Left renal cortex interstitium (tissue), 4 donors: ENCODE measurements around the gene ZDHHC3. TPM values are rescaled to one million over a fixed set of nuclear protein-coding genes. Genes with fewer than 3 reads are reported as not detected.
"Not testable (repeated sequence)": the region's sequence is repeated elsewhere in the genome, so short reads cannot be mapped to it uniquely, and the experiment has no call there.

Experiments
- DNase-seq, 4 donors: peaks; one replicate each; pipeline ENCODE4 v3.0.0-alpha.2; 2013; ENCODE audit warnings: low read depth in 4 of 4, low spot score in 2 of 4, missing footprints in 1 of 4
- polyA plus RNA-seq, 4 donors: library from polyadenylated mRNA; unstranded; fragments of 120-200 nt; gene quantifications; one replicate each; pipeline ENCODE4 v1.2.1, GENCODE V29; 2013; ENCODE audit not compliant: insufficient read length in 4 of 4

Gene ZDHHC3
- polyA plus RNA-seq, 4 donors, result 80.2 to 102 (median 86.5) TPM

GRCh38 chr3:44999782-45000181 is 23.8 kb upstream of the ZDHHC3 start:
- DNase-seq, result no peak

GRCh38 chr3:44996556-44996969 is 20.6 kb upstream of the ZDHHC3 start:
- DNase-seq, result no peak

DNA sequence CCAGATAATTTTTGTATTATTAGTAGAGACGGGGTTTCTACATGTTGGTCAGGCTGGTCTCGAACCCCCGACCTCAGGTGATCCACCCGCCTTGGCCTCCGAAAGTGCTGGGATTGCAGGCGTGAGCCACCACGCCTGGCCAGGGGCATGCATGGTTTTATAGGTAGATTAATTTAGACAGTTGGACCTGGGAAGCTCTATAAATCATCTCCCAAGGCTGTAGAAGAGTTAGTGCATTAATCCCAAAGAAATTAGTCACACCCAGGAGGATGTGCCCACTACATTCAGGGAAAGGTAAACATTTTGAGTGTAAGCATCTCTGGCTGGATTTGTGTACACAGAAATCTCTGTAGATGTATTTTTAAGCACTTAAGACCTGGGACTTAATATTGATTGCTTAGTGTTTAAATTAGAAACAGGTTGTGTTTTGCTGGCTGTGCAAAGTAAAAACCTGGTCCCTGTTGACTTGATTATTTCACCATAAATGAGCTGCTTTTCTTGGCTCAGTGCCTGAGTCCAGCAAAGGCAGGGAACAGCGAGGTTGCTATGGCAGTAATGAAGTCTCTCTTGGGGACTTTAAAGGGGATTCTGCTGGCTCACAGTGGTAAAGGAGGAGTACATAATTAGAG is 19.3 kb upstream of the ZDHHC3 start:
- DNase-seq, result peak in 1 of 4 donors; percentile 75

DNA sequence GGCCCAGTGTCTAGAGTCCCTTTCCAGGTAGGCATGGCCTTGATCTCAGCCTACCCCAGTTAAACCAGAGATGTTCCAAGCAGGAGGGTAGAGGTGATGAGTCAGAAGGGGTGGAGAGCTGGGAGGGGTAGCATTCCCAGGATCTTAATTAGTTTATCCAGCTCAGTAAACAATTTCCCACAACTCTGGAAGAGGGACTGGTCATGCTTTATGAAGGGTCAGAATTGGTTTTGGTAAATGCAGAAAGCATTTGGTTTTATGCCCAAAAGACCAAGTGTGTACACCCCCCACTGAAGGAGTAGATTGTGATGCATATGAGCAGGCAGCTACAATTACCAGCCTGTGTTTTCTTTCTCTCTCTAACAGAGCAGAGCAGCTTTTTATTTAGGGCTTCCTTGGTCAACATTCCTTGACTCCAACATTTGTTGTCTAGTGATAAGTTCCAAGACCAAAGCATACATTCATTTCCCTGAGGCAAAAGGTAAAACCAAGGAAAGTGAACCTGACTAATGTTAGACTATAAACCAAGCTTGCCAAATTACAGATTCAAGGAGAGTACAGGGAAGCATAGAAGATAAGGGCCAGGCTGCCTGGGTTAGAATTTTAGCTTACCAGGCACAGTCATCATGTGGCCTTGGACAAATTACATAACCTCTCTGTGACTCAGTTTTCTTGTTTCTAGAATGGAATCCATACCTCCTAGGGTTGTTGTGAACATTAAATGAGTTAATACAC is 17.7 kb upstream of the ZDHHC3 start:
- no peak for DNase-seq

DNA sequence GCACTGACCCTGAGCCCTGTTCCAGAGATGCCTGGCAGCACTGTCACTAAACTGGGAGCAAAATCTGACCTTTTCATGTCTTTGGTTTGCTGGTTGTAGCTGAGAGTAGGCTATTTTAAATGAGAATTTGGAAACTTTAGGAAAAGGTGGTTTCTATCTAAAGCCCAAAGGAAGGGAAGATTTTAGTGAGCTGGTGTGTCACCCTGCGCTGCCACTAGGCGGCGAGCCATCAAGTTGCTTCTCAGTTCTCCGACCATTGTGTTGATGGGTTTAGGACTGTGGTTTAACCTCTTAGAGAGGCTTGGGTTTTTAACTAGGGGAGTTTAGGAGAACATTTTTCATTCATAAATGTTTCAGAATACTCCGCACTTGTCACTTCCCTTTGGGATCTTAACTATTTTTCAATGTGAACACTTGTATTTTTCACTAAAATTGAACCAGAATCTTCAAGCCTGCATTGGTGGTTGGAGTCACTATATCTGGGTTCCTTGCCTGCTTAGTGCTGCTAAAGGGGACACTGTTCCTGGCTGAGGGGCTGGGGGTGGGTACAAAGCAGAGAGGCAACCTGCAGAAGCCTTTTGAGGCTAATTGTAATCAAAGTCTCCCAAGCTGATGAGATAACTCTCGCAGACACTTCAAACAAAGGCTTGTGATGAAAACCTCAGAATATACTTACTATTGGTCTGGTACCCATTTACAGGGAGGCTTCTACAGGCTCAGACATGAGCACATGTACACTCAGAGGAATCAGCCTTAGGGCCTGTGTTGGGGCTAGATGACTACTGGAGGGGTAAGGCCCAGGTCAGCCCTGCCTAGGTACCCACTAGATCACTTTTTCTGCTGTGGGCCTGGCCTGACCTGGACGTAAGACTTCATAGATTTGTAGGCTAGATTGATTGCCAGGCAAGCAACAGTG is 16.8 kb upstream of the ZDHHC3 start:
- no peak for DNase-seq

GRCh38 chr3:44991326-44991725 is 15.4 kb upstream of the ZDHHC3 start:
- DNase-seq, result no peak

DNA sequence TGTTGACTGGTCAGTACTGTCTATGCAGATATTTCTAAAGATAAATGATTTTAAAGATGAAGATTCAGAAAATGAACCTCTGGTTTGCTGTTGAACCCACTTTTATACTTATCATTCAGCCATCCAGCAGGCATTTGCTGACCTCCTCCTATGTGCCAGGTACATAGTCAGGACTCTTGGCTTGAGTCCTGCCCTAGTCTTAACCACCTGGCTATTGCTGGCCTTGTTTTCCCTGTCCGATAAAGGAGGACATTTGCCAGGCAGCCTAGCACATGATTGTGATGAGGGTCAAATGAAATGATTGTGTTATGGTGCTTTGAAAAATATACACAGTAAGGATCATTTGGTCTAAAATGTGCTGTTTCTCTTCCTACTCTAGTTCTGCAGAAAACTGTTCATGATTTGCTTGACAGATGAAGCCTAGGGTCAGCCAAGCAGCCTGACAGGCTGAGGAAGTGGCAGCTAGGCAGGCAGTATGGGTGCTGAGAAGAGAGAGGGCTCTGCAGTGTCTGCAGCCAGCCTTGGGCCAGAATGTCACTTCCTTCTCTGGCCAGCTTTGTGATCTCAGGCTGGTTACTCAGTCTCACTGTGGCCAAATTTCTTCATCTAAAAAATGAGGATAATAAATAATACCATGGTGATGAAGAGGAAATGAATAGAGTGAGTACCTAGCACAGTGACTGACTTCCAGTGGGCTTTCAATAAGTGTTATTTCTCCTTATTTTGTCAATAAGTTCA is 13.8 kb upstream of the ZDHHC3 start:
- DNase-seq, result no peak

GRCh38 chr3:44989141-44989540 is 13.2 kb upstream of the ZDHHC3 start:
- no peak for DNase-seq

DNA sequence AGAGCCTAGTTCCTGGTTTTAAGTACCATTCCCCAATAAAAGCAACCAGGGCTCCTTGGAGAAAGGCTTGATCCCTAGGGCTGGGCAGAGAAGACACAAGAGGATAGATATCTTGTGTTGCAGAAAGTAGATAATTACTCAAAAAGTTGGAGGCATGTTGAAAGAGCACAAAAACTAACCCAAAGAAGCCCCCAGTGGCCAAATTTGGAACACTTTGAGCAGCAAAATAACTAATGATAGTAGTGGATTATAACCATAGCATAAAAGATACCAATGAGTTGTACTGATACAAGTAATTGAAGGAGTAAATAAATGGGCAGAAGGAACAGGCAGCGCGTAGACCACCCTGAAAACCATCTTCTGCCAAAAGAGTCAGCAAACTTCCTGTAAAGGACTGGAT is 12.1 kb upstream of the ZDHHC3 start:
- no peak for DNase-seq

- no peak for DNase-seq
Measured at GRCh38 chr3:44987332-44987731, 11.4 kb upstream of the ZDHHC3 start.

- DNase-seq, result not testable (repeated sequence)
Measured at GRCh38 chr3:44986330-44986729, 10.4 kb upstream of the ZDHHC3 start.

DNA sequence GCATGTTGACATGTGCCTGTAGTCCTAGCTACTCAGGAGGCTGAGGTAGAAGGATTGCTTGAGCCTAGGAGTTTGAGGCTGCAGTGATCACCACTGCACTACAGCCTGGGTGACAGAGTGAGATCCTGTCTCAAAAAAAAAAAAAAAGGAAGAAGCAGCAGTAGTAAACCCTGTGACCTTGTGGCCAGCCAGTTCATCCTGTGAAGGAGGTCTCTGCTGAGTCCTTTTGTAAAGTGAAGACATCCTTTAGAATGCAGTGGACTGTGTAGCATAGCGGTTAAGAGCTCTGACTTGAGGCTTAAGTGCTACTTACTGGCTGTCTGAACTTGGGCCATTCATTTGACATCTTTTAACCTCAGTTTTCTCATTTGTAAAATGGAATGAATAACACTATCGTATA is 8.4 kb upstream of the ZDHHC3 start:
- no peak for DNase-seq

DNA sequence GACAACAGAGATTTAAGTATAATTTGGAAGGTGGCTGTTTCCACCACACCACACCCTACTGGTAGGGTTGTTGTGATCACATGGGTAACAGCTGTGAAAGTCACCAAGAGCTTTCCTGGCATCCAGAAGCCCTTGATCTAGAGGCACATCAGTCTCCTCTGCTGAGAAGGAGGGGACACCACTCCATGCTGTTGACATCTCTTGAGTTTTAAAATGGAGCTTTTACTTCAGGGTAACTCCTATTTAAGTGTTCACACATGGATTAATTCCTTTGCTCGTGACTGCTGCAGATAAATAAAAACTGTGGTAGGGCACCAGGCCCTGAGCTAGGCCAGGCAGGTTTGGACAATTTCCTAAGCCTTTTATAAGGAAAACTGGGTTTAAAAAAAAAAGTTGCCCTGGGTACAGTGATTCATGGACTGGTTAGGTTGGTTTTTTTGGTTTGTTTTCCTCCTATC is 7.5 kb upstream of the ZDHHC3 start:
- DNase-seq, result no peak

GRCh38 chr3:44982817-44983216 is 6.8 kb upstream of the ZDHHC3 start:
- DNase-seq, result no peak

GRCh38 chr3:44981751-44982150 is 5.8 kb upstream of the ZDHHC3 start:
- no peak for DNase-seq

DNA sequence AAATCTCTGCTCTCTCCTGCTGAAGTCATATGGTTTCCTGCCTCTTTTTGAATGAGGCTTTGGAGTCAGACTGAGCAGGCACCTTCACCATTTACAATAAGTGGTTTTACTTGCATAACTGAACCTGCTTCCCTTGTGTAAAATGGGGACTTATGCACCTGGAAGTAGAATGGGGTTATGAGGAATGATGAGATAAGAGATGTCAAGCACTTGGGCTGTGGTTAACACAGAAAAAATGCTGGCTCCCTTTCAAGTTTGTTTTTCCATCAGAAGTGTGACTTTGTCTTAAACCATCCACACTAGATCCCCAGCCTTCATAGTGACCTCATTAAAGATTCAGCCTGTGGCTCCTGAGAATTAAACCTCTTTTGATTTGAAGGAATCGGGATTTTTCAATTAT is 5.2 kb upstream of the ZDHHC3 start:
- no peak for DNase-seq

DNA sequence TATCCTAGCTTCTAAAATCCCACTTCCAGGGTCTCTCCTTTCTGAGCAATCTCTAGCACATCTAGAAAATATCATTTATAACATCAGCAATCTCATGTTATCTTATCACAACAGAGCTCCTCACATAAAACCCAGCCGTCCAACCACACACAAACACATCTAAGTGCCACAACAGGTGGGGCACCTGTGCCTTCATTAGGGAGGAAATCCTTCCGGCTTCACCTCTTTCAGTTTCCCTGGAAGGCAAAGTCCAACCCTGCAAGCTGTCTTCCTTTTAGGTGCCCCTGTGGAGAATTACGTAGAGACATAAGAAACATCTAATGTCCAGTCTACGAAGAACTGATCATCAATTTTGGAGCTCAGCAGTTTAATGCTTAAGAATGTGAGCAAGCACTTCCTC is 1.6 kb downstream of the ZDHHC3 start:
- no peak for DNase-seq

DNA sequence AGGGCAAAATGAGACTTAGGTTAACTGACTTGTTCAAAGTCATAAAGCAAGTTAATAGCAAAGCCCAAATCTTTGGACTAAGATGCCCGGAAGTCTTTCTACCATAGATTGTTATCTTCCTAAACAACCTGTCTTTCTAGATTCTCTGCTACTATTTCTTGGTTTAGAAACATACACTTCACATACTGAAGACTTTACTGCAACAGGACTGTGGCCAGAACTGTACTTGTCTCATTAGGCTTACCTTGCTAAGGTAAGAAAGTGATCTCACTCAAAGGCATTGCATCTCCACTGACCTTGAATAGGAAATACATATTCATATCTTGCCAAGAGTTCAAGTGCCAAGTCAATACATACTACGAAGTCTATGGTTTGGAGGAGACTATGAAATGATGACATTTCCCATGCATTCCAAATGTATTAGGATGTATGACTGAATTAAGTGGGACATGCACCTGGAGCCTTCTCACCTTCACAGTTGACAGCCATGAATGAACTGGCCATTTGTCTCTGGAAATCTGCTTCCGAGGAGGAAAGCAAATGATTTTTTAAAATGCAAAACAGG is 5.0 kb downstream of the ZDHHC3 start:
- DNase-seq, result no peak

DNA sequence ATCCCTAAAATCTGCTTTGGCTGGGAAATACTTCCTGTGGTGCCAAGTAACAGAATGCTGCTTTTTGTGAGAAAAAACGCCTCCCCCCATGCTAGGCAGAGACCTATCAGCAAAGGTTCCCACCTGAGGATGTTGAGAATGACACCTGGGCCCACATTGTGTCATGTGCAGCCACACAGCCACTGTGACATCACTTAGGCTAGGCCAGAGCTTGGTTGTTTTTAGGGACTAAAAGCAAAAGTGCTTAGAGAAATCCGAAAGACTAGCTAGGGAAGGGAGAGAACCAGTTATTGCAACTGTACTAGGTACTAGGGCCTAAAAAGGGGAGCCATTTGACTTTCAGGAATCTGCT is 6.2 kb downstream of the ZDHHC3 start:
- no peak for DNase-seq

DNA sequence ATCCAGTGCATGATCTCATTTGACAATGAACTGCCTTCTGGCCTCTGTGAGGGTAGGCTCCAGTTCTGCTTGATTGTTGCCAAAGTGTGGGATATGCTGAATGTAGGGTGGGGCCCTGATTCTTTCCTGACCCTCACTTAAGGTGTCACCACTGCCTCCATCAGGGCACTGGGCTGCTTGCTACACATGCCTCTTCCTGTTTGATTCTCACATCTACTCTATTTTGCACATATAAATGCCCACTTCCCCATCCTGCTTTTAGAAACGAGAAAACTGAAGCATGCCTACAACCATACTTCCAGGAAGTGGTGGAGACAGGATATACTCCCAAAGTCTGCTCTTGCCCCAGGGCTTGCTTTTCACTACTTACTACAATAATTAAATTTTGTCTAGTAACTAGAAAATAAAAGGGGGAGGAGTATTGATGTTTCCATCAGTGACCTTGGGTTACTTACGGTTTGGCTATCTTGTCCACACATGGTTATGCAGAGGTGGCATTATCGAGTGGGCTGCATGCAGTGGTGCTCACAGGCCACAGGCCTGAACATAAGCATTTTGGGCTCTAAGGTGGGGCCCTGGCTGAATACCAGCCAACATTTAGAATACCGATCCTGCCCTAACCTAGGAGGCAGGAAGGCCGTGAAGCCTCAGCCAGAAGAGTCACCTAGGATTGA is 6.7 kb downstream of the ZDHHC3 start:
- DNase-seq, result no peak
